GM23248 (cell line): ENCODE data around the gene PANX1. TPM values are rescaled to one million over a fixed set of nuclear protein-coding genes. Genes with fewer than 3 reads are reported as not detected.

Experiments
- DNase-seq: peaks from one replicate; pipeline ENCODE4 v3.0.0-alpha.2; 2015
- H2AFZ ChIP-seq: fragments of 200-600 bp; sonication (generic); 2 replicates; pipeline ENCODE4 v1.6.1; 2016; ENCODE audit warnings: antibody characterized with exemption
- H3F3A ChIP-seq: fragments of 200-600 bp; sonication (generic); 2 replicates; pipeline ENCODE4 v1.6.1; 2016; ENCODE audit warnings: mild to moderate bottlenecking, antibody characterized with exemption, mixed run types; ENCODE audit not compliant: insufficient read depth
- H3K27ac ChIP-seq: fragments of 200-600 bp; sonication (generic); 2 replicates; pipeline ENCODE4 v1.5.1; 2016; ENCODE audit warnings: mild to moderate bottlenecking
- H3K27me3 ChIP-seq: fragments of 200-600 bp; sonication (generic); replicated peaks from 2 replicates; pipeline ENCODE4 v1.6.1; 2016; ENCODE audit warnings: mild to moderate bottlenecking; ENCODE audit not compliant: insufficient read depth
- H3K36me3 ChIP-seq: fragments of 200-600 bp; sonication (generic); 2 replicates; pipeline ENCODE4 v1.6.1; 2016; ENCODE audit warnings: low read depth, mild to moderate bottlenecking
- H3K4me1 ChIP-seq: fragments of 200-600 bp; sonication (generic); 2 replicates; pipeline ENCODE4 v1.6.1; 2016; ENCODE audit warnings: mild to moderate bottlenecking; ENCODE audit not compliant: insufficient read depth
- H3K4me2 ChIP-seq: fragments of 200-600 bp; sonication (generic); one replicate; pipeline ENCODE4 v1.6.1; 2016; ENCODE audit warnings: mild to moderate bottlenecking; ENCODE audit not compliant: unreplicated experiment
- H3K4me3 ChIP-seq: fragments of 200-600 bp; sonication (generic); 2 replicates; pipeline ENCODE4 v1.5.1; 2016; ENCODE audit warnings: mild to moderate bottlenecking
- H3K79me2 ChIP-seq: fragments of 200-600 bp; sonication (generic); 2 replicates; pipeline ENCODE4 v1.6.1; 2016; ENCODE audit warnings: mild to moderate bottlenecking; ENCODE audit not compliant: insufficient read depth
- H3K9ac ChIP-seq: fragments of 200-600 bp; sonication (generic); 2 replicates; pipeline ENCODE4 v1.6.1; 2016; ENCODE audit warnings: mild to moderate bottlenecking
- H3K9me2 ChIP-seq: fragments of 200-600 bp; sonication (generic); 2 replicates; pipeline ENCODE4 v1.6.1; 2016; ENCODE audit warnings: mixed run types, mild to moderate bottlenecking, moderate library complexity; ENCODE audit not compliant: insufficient read depth
- H3K9me3 ChIP-seq: fragments of 200-600 bp; sonication (generic); one replicate; pipeline ENCODE4 v1.6.1; 2017; ENCODE audit warnings: low read depth
- H4K20me1 ChIP-seq: fragments of 200-600 bp; sonication (generic); 2 replicates; pipeline ENCODE4 v1.6.0; 2016; ENCODE audit not compliant: insufficient read depth
- EZH2 ChIP-seq: fragments of 200-600 bp; sonication (generic); IDR thresholded peaks from 2 replicates; pipeline ENCODE4 v1.6.1; 2018; ENCODE audit warnings: antibody characterized with exemption, mild to moderate bottlenecking; ENCODE audit not compliant: insufficient read depth, poor library complexity, severe bottlenecking
- EZH2phosphoT487 ChIP-seq: fragments of 200-600 bp; sonication (generic); IDR thresholded peaks from 2 replicates; pipeline ENCODE4 v1.6.1; 2018; ENCODE audit warnings: antibody characterized with exemption, moderate library complexity, mild to moderate bottlenecking, low read depth; ENCODE audit not compliant: insufficient read depth
- WGBS, 2 experiments: methylation state at CpG; one replicate each; pipeline ENCODE4 v1.1.6; 2015 to 2017; ENCODE audit warnings: low lambda C conversion rate in 2 of 2, low coverage in 1 of 2; ENCODE audit errors: missing lambda C conversion rate in 2 of 2; 5-methylcytosine and 5-hydroxymethylcytosine counted together
- in situ Hi-C: fragments of 300-500 bp; cut with MboI; formaldehyde crosslinking; loops from 2 replicates; pipeline ENCODE4 v1.15.0; 2020
- polyA plus RNA-seq: library from polyadenylated mRNA; unstranded; fragments of >200 nt; fragmentation: Nextera tagmentation; extraction: Ambion mirVana; gene quantifications from 2 replicates; pipeline ENCODE4 v1.2.1, GENCODE V29; 2016
- total RNA-seq: library from RNA; depleted of rRNA; stranded (reverse); fragments of >200 nt; shearing (Covaris generic); gene quantifications from 2 replicates; pipeline ENCODE4 v1.2.3, GENCODE V29; 2014

The PANX1 gene
- total and polyA plus RNA-seq, 2 experiments from 2014 or later: 19.7 to 43.9 TPM

DNA sequence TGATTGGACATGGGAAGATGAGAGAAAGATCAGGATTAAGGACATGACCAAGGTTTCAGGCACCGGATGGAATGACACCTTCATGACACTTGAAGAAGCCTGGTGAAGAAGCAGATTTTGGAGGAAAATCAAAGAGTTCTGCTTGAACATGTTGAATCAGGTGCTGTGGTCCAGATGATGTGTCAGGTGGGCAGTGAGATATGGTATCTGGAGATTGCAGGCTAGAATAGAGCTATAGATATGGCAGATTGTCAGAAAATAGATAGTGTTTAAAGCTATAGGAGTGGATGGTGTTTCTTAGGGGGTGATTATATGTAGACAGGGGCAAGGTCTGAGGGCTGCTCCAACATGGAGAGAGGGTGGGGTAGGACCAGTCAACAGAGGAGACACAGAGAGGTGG, 40.2 kb downstream of the PANX1 start:
- 100% methylated on average over 1 of the region's 1 CpG for WGBS, 2 experiments

DNA sequence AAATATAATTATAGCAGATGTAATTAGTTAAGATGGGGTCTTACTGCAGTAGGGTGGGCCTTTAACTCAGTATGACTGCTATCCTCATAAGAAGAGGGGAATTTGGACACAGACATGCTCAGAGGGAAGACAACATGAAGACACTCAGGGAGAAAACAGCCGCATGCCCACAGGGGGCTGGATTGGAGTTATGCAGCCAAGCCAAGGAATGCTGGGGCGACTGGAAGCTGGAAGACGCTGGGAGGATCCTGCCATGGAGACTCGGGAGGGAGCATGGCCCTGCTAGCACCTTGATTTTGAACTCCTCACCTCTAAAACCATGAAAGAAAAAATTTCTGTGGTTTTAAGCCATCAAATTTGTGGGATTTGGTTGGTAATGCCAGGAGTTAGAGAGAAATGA, 40.9 kb downstream of the PANX1 start:
- Histone ChIP-seq H4K20me1 (0 out of 2 replicates have a peak, but pooled peaks cover 11% of the 10 kb centered on the region), H3K4me3 (no peak overlapping the region), H3K9me3 (no peaks in the 10 kb centered on the region), H3F3A (peaks cover 4% of the 10 kb centered on the region), H3K4me2 (no peak overlapping the region), H3K27ac (no peak overlapping the region), H3K27me3 (no peaks in the 10 kb centered on the region), H3K79me2 (peaks cover 96% of the 10 kb centered on the region), H3K9me2 (no peaks in the 10 kb centered on the region), H3K36me3 (no peaks in the 10 kb centered on the region), H2AFZ (no peak overlapping the region), H3K4me1 (peaks cover 2% of the 10 kb centered on the region), H3K9ac (no peak overlapping the region)
- 89 to 94% methylated on average over 4 of the region's 4 CpGs for WGBS, 2 experiments
- in situ Hi-C loops: no loop called here
- no peak for DNase-seq
- TF ChIP-seq EZH2phosphoT487: no peak
- TF ChIP-seq EZH2: no peak

More for the DNA sequence above, 40.2 kb downstream of the PANX1 start:
- Histone ChIP-seq H3K4me2 (no peak overlapping the region), H3K4me1 (no peaks in the 10 kb centered on the region), H4K20me1 (0 out of 2 replicates have a peak, but pooled peaks cover 10% of the 10 kb centered on the region), H3K79me2 (peaks cover 96% of the 10 kb centered on the region), H3K27me3 (no peaks in the 10 kb centered on the region), H3K9ac (no peak overlapping the region), H2AFZ (no peak overlapping the region), H3K27ac (no peak overlapping the region), H3K36me3 (no peaks in the 10 kb centered on the region), H3F3A (no peaks in the 10 kb centered on the region), H3K4me3 (no peak overlapping the region), H3K9me3 (no peaks in the 10 kb centered on the region), H3K9me2 (no peaks in the 10 kb centered on the region)
- DNase-seq: no peak
- in situ Hi-C loops: no loop called here
- TF ChIP-seq EZH2 (no peak), EZH2phosphoT487 (no peak)

DNA sequence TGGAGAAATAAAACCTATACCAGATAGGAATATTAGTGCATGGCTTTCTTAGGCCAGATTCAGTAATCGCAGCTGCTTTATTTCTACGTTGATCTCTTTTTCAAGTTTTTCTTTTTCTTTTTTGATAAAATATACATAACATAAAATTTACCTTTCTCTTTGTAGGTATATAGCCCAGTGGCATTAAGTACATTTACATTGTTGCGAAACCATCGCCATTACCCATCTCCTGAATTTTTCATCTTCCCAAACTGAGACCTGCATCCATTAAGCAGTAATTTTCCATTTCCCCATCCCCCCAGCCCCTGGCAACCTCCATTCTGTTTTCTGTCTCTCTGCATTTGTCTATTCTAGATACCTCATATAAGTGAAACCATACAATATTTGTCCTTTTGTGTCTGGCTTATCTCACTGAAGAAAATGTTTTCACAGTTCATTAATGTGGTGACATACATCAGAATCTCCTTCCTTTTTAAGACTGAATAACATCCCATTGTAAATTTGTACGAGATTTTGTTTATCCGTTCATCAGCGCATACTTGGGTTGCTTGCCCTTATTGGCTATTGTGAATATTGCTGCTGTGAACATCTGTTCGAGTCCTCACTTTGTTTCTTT, 41.4 kb downstream of the PANX1 start:
- TF ChIP-seq EZH2phosphoT487: no peak
- TF ChIP-seq EZH2: no peak
- no peak overlapping the region for H3K27ac ChIP-seq
- no peak for DNase-seq
- H3K4me2 ChIP-seq: no peak overlapping the region
- H3K9ac ChIP-seq: no peak overlapping the region
- peaks cover 10% of the 10 kb centered on the region for H3F3A ChIP-seq
- H3K79me2 ChIP-seq: peaks cover 96% of the 10 kb centered on the region
- H3K36me3 ChIP-seq: no peaks in the 10 kb centered on the region
- H2AFZ ChIP-seq: no peak overlapping the region
- 96 to 100% methylated on average over 8 of the region's 8 CpGs for WGBS, 2 experiments
- no peaks in the 10 kb centered on the region for H3K9me2 ChIP-seq
- no peaks in the 10 kb centered on the region for H3K9me3 ChIP-seq
- peaks cover 13% of the 10 kb centered on the region; the same call in 1 of the 2 replicates for H4K20me1 ChIP-seq
- in situ Hi-C loops: loop anchor here (10.0 kb wide), 1 partner anchor 245 kb away; no protein-coding TSS in a partner anchor
- H3K4me3 ChIP-seq: no peak overlapping the region
- no peaks in the 10 kb centered on the region for H3K27me3 ChIP-seq
- peaks cover 7% of the 10 kb centered on the region for H3K4me1 ChIP-seq

DNA sequence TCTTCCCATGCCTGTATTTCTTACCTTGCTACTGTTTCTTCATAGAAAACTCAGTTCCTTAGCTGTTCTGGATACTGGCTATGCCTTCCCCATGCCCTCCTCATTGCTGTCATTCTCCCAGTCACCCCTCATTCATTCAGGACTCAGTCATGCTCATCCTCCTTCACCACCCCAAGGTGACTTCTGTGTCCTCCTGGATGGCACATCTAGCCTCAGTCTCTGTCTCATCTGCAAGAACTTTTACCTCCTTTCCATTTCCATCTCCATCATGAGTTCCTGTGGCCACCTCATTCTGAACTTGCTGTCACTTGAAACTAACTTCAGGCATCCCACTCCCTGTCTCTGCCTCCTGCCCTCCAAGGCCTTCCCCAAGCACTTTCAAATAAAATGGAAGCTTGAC, 42.3 kb downstream of the PANX1 start:
- in situ Hi-C loops: loop anchor here (10.0 kb wide), 1 partner anchor 244 kb away; no protein-coding TSS in a partner anchor
- peaks cover 14% of the 10 kb centered on the region for H3K4me1 ChIP-seq
- peaks cover 14% of the 10 kb centered on the region; the same call in 1 of the 2 replicates for H4K20me1 ChIP-seq
- no peaks in the 10 kb centered on the region for H3K9me3 ChIP-seq
- peaks cover 88% of the 10 kb centered on the region for H3K79me2 ChIP-seq
- no peak overlapping the region for H3K27ac ChIP-seq
- no peak overlapping the region for H3K9ac ChIP-seq
- H3K27me3 ChIP-seq: no peaks in the 10 kb centered on the region
- no peaks in the 10 kb centered on the region for H3K36me3 ChIP-seq
- TF ChIP-seq EZH2phosphoT487 (no peak), EZH2 (no peak)
- no peak overlapping the region for H2AFZ ChIP-seq
- H3K9me2 ChIP-seq: no peaks in the 10 kb centered on the region
- H3K4me2 ChIP-seq: no peak overlapping the region
- no peak for DNase-seq
- no peak overlapping the region for H3K4me3 ChIP-seq
- H3F3A ChIP-seq: peaks cover 16% of the 10 kb centered on the region
